WI38 (cell line): ENCODE data around the gene COMMD8.

ENCODE experiments used
- H3K4me3 ChIP-seq: 2 replicates; pipeline ENCODE4 v1.5.1; 2011; ENCODE audit warnings: low read depth, mild to moderate bottlenecking, control low read depth, low read length
- TF ChIP-seq, protein P1 (sequence below): IDR thresholded peaks from 2 replicates; pipeline ENCODE4 v1.5.1; 2012; ENCODE audit warnings: low read depth, mild to moderate bottlenecking, control low read depth, low read length

Gene COMMD8

DNA sequence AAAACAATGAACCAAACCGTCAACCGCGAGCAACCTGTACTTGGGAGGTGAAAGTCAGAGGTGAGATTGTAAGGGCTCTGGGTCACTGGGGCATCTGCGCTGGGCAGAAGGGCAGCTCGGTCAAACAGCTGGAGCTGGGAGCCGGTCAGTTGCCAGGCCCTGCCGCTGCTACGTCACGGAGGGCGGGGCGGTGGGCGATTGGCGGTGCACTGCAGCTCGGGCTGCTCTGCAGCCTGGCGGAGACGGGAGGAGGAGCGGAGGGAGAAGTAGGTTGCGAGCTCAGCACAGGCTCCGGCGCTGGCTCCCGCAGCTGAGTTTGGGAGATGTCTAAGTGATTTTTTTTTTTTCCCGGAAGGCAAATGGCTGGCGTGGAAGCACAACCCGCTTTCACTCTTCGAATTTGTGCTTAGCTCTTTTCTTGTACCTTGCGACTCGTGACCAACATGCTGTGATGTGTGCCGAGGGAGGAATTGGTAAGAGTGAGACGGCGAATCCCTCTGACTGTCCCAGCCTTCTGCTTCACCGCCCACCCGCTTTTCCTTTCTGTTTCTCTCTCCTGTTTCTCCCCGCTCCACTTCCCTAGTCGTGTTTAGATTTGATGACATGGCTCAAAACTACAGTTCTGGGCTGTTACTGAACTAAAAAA is 21.7 kb upstream of the COMMD8 start, which contains the start of gene ATP10D:
Gene ATP10D (plus strand): TSS at position 229 of the 646 bp plus-strand sequence. CDS start 27,266 bp downstream, outside the sequence.
- H3K4me3 ChIP-seq, result peak within 1 kb of the TSS; percentile 69
- TF ChIP-seq, protein P1, sequence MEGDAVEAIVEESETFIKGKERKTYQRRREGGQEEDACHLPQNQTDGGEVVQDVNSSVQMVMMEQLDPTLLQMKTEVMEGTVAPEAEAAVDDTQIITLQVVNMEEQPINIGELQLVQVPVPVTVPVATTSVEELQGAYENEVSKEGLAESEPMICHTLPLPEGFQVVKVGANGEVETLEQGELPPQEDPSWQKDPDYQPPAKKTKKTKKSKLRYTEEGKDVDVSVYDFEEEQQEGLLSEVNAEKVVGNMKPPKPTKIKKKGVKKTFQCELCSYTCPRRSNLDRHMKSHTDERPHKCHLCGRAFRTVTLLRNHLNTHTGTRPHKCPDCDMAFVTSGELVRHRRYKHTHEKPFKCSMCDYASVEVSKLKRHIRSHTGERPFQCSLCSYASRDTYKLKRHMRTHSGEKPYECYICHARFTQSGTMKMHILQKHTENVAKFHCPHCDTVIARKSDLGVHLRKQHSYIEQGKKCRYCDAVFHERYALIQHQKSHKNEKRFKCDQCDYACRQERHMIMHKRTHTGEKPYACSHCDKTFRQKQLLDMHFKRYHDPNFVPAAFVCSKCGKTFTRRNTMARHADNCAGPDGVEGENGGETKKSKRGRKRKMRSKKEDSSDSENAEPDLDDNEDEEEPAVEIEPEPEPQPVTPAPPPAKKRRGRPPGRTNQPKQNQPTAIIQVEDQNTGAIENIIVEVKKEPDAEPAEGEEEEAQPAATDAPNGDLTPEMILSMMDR, result no peak

DNA sequence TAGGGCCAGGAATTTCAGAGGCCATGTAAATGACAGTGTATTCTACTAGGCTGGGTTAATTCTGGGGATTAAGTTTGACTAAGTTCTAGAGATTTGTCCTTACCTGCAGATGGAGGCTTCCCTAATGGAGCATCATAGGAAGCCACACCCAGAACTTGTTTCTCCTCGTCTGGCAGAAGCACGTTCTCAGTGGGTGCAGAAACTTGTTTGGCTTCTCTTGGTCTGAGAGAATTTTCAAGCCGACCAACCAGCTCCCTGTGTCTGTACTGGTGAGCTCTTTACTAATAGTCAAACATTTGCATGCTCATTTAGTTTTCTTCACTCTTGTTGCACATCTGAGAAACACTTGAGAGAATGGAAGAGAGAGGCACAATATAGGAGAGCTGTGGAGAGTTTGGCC is 20.7 kb upstream of the COMMD8 start:
- H3K4me3 ChIP-seq, result no peak overlapping the region
- TF ChIP-seq, protein P1, result no peak

GRCh38 chr4:47483745-47484144 is 20.2 kb upstream of the COMMD8 start:
- H3K4me3 ChIP-seq, result no peak overlapping the region
- TF ChIP-seq, protein P1, result no peak

DNA sequence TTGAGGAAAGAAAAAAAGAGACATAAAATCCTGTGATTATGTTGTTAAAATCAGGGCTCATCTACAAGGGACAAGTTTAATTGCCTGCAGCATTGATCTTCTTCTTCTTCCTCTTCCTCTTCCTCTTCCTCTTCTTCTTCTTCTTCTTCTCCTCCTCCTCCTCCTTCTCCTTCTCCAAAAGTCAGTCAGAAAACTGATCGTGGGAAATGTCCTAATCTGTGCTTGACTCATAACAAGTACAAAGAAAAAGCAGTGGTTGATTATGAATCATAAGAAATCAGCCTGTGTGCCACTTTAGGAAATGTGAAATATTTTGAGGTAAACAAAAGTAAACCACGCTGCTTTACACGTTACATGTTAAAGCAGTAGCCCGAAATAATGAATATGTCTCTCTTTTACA is 18.8 kb upstream of the COMMD8 start:
- TF ChIP-seq, protein P1, result no peak
- H3K4me3 ChIP-seq, result no peak overlapping the region

GRCh38 chr4:47478804-47479203 is 15.3 kb upstream of the COMMD8 start:
- TF ChIP-seq, protein P1, result no peak

DNA sequence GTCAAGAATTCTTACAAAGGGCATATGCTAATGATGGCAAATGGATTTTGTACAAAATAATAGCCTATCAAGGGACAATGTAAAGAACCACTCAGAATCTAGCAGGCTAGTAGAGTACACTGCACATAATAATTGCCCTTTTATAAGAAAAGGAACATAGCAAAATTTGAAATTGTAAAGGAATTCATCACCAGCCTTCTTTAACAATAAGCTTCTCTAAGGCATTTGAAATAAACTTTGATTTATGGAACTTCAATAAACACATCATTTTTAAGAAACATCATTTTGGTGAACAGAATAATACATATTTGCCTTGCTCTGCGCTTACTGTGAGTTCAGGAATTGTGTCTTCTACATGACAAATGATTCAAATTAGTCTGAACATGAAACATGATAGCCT is 11.9 kb upstream of the COMMD8 start:
- H3K4me3 ChIP-seq, result no peak overlapping the region
- TF ChIP-seq, protein P1, result no peak

More at GRCh38 chr4:47478804-47479203, 15.3 kb upstream of the COMMD8 start:
- H3K4me3 ChIP-seq, result no peak overlapping the region

- no peak overlapping the region for H3K4me3 ChIP-seq
- TF ChIP-seq, protein P1, result no peak
Measured at GRCh38 chr4:47474799-47475198, 11.3 kb upstream of the COMMD8 start.
